Common myeloid progenitor, CD34-positive (primary cell): ENCODE measurements around the gene ANKK1. TPM values are rescaled to one million over a fixed set of nuclear protein-coding genes. Genes with fewer than 3 reads are reported as not detected.

Source experiments
- CTCF ChIA-PET: fragments of 350-600 bp; sonication (Branson Sonifier 250); formaldehyde crosslinking; loops from one replicate; lab custom pipeline; 2021; ENCODE audit warnings: antibody characterized with exemption; lab: Charles Lee
- POLR2A ChIA-PET: fragments of 350-600 bp; sonication (Branson Sonifier 250); formaldehyde crosslinking; loops from one replicate; lab custom pipeline; 2021; ENCODE audit warnings: antibody characterized with exemption; lab: Charles Lee
- DNase-seq, 3 donors: peaks; one replicate each; pipeline versions ENCODE4 v3.0.0 to v3.0.0-alpha.2; 2013
- H3K27ac ChIP-seq, 2 experiments: 1 replicate in 1 of 2; 2 replicates in 1 of 2; pipeline ENCODE4 v1.7.0; 2013; ENCODE audit warnings: inconsistent platforms in 2 of 2, low read length in 2 of 2, mild to moderate bottlenecking in 2 of 2, low read depth in 1 of 2, moderate library complexity in 1 of 2; ENCODE audit not compliant: severe bottlenecking in 2 of 2, insufficient read depth in 1 of 2, poor library complexity in 1 of 2
- H3K27me3 ChIP-seq, 5 experiments: replicated peaks in 2 of 5; 1 replicate in 3 of 5; 2 replicates in 2 of 5; pipeline versions ENCODE4 v1.6.1 to v1.7.0; 2013; ENCODE audit warnings: low read length in 4 of 5, mild to moderate bottlenecking in 2 of 5, moderate library complexity in 2 of 5, inconsistent platforms in 1 of 5; ENCODE audit not compliant: insufficient read depth in 5 of 5, control insufficient read depth in 4 of 5
- H3K36me3 ChIP-seq, 4 experiments: 1 replicate in 2 of 4; 2 replicates in 2 of 4; pipeline versions ENCODE4 v1.6.1 to v1.7.0; 2013; ENCODE audit warnings: low read length in 3 of 4, control low read depth in 1 of 4, mild to moderate bottlenecking in 1 of 4; ENCODE audit not compliant: control insufficient read depth in 4 of 4, insufficient read depth in 4 of 4
- H3K4me1 ChIP-seq, 4 experiments: 1 replicate in 3 of 4; 2 replicates in 1 of 4; pipeline versions ENCODE4 v1.6.1 to v1.7.1; 2013; ENCODE audit warnings: low read length in 3 of 4, mild to moderate bottlenecking in 3 of 4, control low read depth in 1 of 4, inconsistent platforms in 1 of 4, moderate library complexity in 1 of 4; ENCODE audit not compliant: control insufficient read depth in 4 of 4, insufficient read depth in 4 of 4; ENCODE audit errors: control extremely low read depth in 1 of 4
- H3K4me3 ChIP-seq, 7 experiments: 1 replicate in 4 of 7; 2 replicates in 3 of 7; pipeline versions ENCODE4 v1.5.1 to v1.7.0; 2013; ENCODE audit warnings: mild to moderate bottlenecking in 7 of 7, low read length in 6 of 7, moderate library complexity in 6 of 7, inconsistent platforms in 2 of 7, low read depth in 2 of 7, control low read depth in 1 of 7; ENCODE audit not compliant: insufficient read depth in 4 of 7, control insufficient read depth in 1 of 7; ENCODE audit errors: extremely low read depth in 1 of 7
- H3K9me3 ChIP-seq, 5 experiments: 1 replicate in 4 of 5; 2 replicates in 1 of 5; pipeline versions ENCODE4 v1.6.1 to v1.7.1; 2013; ENCODE audit warnings: low read length in 4 of 5, mild to moderate bottlenecking in 2 of 5, inconsistent platforms in 1 of 5, low read depth in 1 of 5, moderate library complexity in 1 of 5; ENCODE audit not compliant: control insufficient read depth in 4 of 5, insufficient read depth in 2 of 5; ENCODE audit errors: control extremely low read depth in 1 of 5
- WGBS: methylation state at CpG from one replicate; pipeline ENCODE4 v1.1.5; 2013; ENCODE audit not compliant: insufficient coverage; 5-methylcytosine and 5-hydroxymethylcytosine counted together
- polyA plus RNA-seq: library from polyadenylated mRNA; unstranded; fragments of 120-200 nt; gene quantifications from one replicate; pipeline ENCODE4 v1.2.1, GENCODE V29; 2013

The ANKK1 gene
- polyA plus RNA-seq = 0.04 TPM

- CTCF ChIA-PET = interaction anchor here (1.3 kb wide), 1 partner anchor 13 kb away, joined by 4 read pairs; no protein-coding TSS in a partner anchor
Measured at GRCh38 chr11:113387605-113388211, at the start of gene ANKK1. Gene ANKK1 (plus strand): TSS chr11:113387779. CDS start chr11:113387885, 106 bp downstream.

GRCh38 chr11:113338730-113339129, 48.8 kb upstream of the ANKK1 start:
- 98% methylated on average over 4 of the region's 4 CpGs for WGBS
- Histone ChIP-seq H3K27me3 (no peaks in the 10 kb centered on the region), H3K27ac (no peak overlapping the region), H3K36me3 (peaks cover 0 to 14% (median 2%) of the 10 kb centered on the region in 4 experiments), H3K4me1 (no peaks in the 10 kb centered on the region), H3K9me3 (peaks cover 0 to 3% (median 0%) of the 10 kb centered on the region in 5 experiments), H3K4me3 (no peak overlapping the region)
- CTCF ChIA-PET = no interaction called here
- POLR2A ChIA-PET = no interaction called here
- DNase-seq = no peak

More at GRCh38 chr11:113387605-113388211, at the start of gene ANKK1:
- Histone ChIP-seq H3K27ac (no peak within 1 kb of the TSS), H3K27me3 (peaks cover 14 to 40% (median 16%) of the 10 kb centered on the region in 5 experiments), H3K4me1 (peaks cover 0 to 6% (median 2%) of the 10 kb centered on the region in 4 experiments), H3K4me3 (peak within 1 kb of the TSS in 1 of 7 experiments; percentile 29), H3K36me3 (no peaks in the 10 kb centered on the region), H3K9me3 (peaks cover 0 to 2% (median 0%) of the 10 kb centered on the region in 5 experiments)
- DNase-seq = no peak
- 17% methylated on average over 46 of the region's 46 CpGs for WGBS
- POLR2A ChIA-PET = no interaction called here

GRCh38 chr11:113339929-113340589, 47.5 kb upstream of the ANKK1 start:
- WGBS = 100% methylated on average over 5 of the region's 6 CpGs
- Histone ChIP-seq H3K27ac (no peak overlapping the region), H3K27me3 (no peaks in the 10 kb centered on the region), H3K36me3 (peaks cover 0 to 11% (median 2%) of the 10 kb centered on the region in 4 experiments), H3K4me1 (no peaks in the 10 kb centered on the region), H3K4me3 (no peak overlapping the region), H3K9me3 (peaks cover 0 to 3% (median 0%) of the 10 kb centered on the region in 5 experiments)
- ChIA-PET POLR2A (no interaction called here), CTCF (no interaction called here)
- no peak for DNase-seq

- no peaks in the 10 kb centered on the region for H3K4me1 ChIP-seq
- no peak overlapping the region for H3K27ac ChIP-seq
- H3K36me3 ChIP-seq = peaks cover 0 to 5% (median 3%) of the 10 kb centered on the region in 4 experiments
- ChIA-PET CTCF (no interaction called here), POLR2A (no interaction called here)
- DNase-seq = no peak
- H3K4me3 ChIP-seq = no peak overlapping the region
- no peaks in the 10 kb centered on the region for H3K27me3 ChIP-seq
- no peaks in the 10 kb centered on the region for H3K9me3 ChIP-seq
- 100% methylated on average over 7 of the region's 10 CpGs for WGBS
Measured at GRCh38 chr11:113341388-113342165, 46.0 kb upstream of the ANKK1 start.

- no peak overlapping the region for H3K27ac ChIP-seq
- no peaks in the 10 kb centered on the region for H3K9me3 ChIP-seq
- peaks cover 0 to 3% (median 0%) of the 10 kb centered on the region in 4 experiments for H3K36me3 ChIP-seq
- DNase-seq = no peak
- WGBS = 82% methylated on average over 7 of the region's 8 CpGs
- CTCF ChIA-PET = interaction anchor here (1.2 kb wide), 1 partner anchor 40 kb away, joined by 3 read pairs; no protein-coding TSS in a partner anchor
- POLR2A ChIA-PET = interaction anchor here (0.9 kb wide), 1 partner anchor 16 kb away, joined by 3 read pairs; no protein-coding TSS in a partner anchor
- H3K27me3 ChIP-seq = no peaks in the 10 kb centered on the region
- H3K4me3 ChIP-seq = no peak overlapping the region
- no peaks in the 10 kb centered on the region for H3K4me1 ChIP-seq
Measured at GRCh38 chr11:113345978-113346377, 41.6 kb upstream of the ANKK1 start.

- H3K27me3 ChIP-seq = no peaks in the 10 kb centered on the region
- H3K27ac ChIP-seq = no peak overlapping the region
- 100% methylated on average over 3 of the region's 3 CpGs for WGBS
- no peak for DNase-seq
- CTCF ChIA-PET = no interaction called here
- H3K9me3 ChIP-seq = peaks cover 0 to 6% (median 0%) of the 10 kb centered on the region in 5 experiments
- POLR2A ChIA-PET = no interaction called here
- no peaks in the 10 kb centered on the region for H3K4me1 ChIP-seq
- peaks cover 0 to 18% (median 3%) of the 10 kb centered on the region in 4 experiments for H3K36me3 ChIP-seq
- no peak overlapping the region for H3K4me3 ChIP-seq
Measured at GRCh38 chr11:113349528-113349927, 38.1 kb upstream of the ANKK1 start.
